ENCODE data around the gene SZT2. TPM values are rescaled to one million over a fixed set of nuclear protein-coding genes. Genes with fewer than 3 reads are reported as not detected.
A peak's percentile ranks its signal among the peaks of the same experiment; 100 is the strongest.

The SZT2 gene
- 10.9 and 12.5 TPM in 2 replicates for total RNA-seq (2014; rRNA removed; shearing (Covaris generic))

- DNase-seq (ENCODE audit: low read depth): peak; percentile 94
These were observed at the start of gene SZT2, which contains the start of gene MED8 for GRCh38 chr1:43389326-43390313. Gene SZT2 (plus strand): TSS chr1:43389899. CDS start chr1:43389969, 70 bp downstream. Gene MED8 (minus strand): TSS chr1:43389800. CDS start chr1:43389764, 36 bp downstream.

- no peak for DNase-seq (ENCODE audit: low read depth)
These were observed 49.1 kb upstream of the SZT2 start for GRCh38 chr1:43340559-43340958.

- DNase-seq (ENCODE audit: low read depth): no peak
These were observed 45.3 kb upstream of the SZT2 start for GRCh38 chr1:43344267-43344850.

GRCh38 chr1:43345120-43345519 lies 44.6 kb upstream of the SZT2 start:
- no peak for DNase-seq (ENCODE audit: low read depth)

GRCh38 chr1:43346636-43347035 lies 43.1 kb upstream of the SZT2 start:
- DNase-seq (ENCODE audit: low read depth): no peak

GRCh38 chr1:43348343-43348808 lies 41.3 kb upstream of the SZT2 start:
- DNase-seq (ENCODE audit: low read depth): peak; percentile 18

- DNase-seq (ENCODE audit: low read depth): peak; percentile 56
These were observed 40.7 kb upstream of the SZT2 start for GRCh38 chr1:43348809-43349593.

- DNase-seq (ENCODE audit: low read depth): peak; percentile 60
These were observed 39.9 kb upstream of the SZT2 start for GRCh38 chr1:43349594-43350306.

- DNase-seq (ENCODE audit: low read depth): no peak
These were observed 38.7 kb upstream of the SZT2 start for GRCh38 chr1:43350976-43351375.

GRCh38 chr1:43351421-43352350 lies 38.0 kb upstream of the SZT2 start:
- DNase-seq (ENCODE audit: low read depth): no peak

- no peak for DNase-seq (ENCODE audit: low read depth)
These were observed 37.4 kb upstream of the SZT2 start for GRCh38 chr1:43352351-43352705.

- DNase-seq (ENCODE audit: low read depth): no peak
These were observed 36.8 kb upstream of the SZT2 start for GRCh38 chr1:43352881-43353280.

GRCh38 chr1:43354471-43354870 lies 35.2 kb upstream of the SZT2 start:
- no peak for DNase-seq (ENCODE audit: low read depth)

GRCh38 chr1:43354936-43355335 lies 34.8 kb upstream of the SZT2 start:
- DNase-seq (ENCODE audit: low read depth): no peak

GRCh38 chr1:43357251-43357650 lies 32.4 kb upstream of the SZT2 start:
- no peak for DNase-seq (ENCODE audit: low read depth)

GRCh38 chr1:43358121-43358745 lies 31.5 kb upstream of the SZT2 start:
- peak; percentile 51 for DNase-seq (ENCODE audit: low read depth)

- peak; percentile 98 for DNase-seq (ENCODE audit: low read depth)
These were observed 30.7 kb upstream of the SZT2 start, which contains the start of gene CDC20 for GRCh38 chr1:43358746-43359693. Gene CDC20 (plus strand): TSS chr1:43358981. CDS start chr1:43359216, 235 bp downstream.

- DNase-seq (ENCODE audit: low read depth): peak; percentile 58
These were observed 30.0 kb upstream of the SZT2 start for GRCh38 chr1:43359696-43360095.

Data from RPMI7951 (cell line).